Frontal cortex (tissue), 4 donors: Measurements from ENCODE around the gene FILIP1. TPM values are rescaled to one million over a fixed set of nuclear protein-coding genes. Genes with fewer than 3 reads are reported as not detected.
"Not testable (repeated sequence)": the region's sequence is repeated elsewhere in the genome, so short reads cannot be mapped to it uniquely, and the experiment has no call there.

ENCODE experiments used
- DNase-seq, 2 donors: peaks; one replicate each; pipeline ENCODE4 v3.0.0; 2012; ENCODE audit warnings: low spot score in 2 of 2
- FAIRE-seq: peaks from 2 replicates; lab custom pipeline; 2012; peaks lifted over from hg19 to GRCh38; lab: Jason Lieb, UNC
- total RNA-seq: library from RNA; depleted of rRNA; stranded (reverse); fragments of >200 nt; gene quantifications from one replicate; pipeline ENCODE4 v1.2.3, GENCODE V29; 2014
- donor health status: control.
- donor health status: control.
- donor health status: control.

Gene FILIP1
- total RNA-seq, 1 donor from 2014 or later = 2.9 TPM

DNA sequence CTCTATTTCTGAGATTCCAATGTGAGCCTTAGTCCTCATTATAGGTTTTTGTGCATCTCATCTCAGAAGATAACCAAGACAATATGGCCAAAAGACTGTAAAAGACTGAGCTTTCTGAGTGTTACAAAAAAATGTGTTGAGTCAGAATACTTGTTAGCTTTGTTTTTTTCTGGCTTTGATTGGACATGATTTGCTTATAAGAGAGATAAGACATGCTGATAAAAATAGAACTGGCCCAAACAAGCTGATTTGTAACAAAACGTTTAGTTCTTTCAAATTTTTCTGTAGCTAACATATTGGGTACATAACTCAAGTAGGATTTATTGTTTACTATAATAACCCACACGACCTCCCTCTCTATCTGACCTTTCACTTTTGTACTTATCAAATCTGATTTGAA is 32.9 kb downstream of the FILIP1 start:
- no peak for FAIRE-seq
- no peak for DNase-seq

DNA sequence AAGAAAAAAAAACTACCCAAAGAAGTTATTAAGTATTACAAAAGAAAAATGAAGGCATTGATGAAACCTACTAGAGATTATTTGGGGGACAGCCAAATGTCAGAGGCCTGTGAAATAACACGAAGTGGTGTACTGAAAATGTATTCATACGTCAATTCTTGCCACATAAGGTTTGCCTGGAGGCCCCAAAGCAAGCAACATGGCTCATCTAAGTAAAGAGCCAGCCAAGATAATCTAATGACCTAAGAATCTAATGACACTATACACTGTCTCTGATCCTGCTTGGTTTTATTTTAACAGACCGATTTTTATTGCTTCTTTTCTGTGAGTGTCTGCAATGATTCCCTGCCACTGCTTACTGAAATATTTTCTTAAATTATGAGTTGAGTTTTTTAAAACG is 34.7 kb downstream of the FILIP1 start:
- no peak for FAIRE-seq
- no peak for DNase-seq

DNA sequence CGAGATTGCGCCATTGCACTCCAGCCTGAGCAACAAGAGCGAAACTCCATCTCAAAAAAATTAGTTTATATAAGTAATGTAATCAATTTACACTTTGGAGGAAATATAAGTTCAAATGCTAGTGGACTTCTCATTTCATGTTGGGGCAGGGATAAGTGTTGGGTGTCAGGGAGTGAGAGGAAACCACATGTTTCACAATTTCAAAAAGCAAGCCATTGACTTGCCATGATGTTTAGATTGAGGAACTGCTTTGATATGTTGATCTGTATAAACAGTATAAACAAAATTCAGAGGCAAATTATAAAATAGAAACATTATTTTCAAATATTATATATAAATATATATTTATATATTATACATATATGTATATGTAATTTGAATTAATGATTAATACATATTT is 42.7 kb downstream of the FILIP1 start:
- FAIRE-seq (no peak), DNase-seq (no peak)

DNA sequence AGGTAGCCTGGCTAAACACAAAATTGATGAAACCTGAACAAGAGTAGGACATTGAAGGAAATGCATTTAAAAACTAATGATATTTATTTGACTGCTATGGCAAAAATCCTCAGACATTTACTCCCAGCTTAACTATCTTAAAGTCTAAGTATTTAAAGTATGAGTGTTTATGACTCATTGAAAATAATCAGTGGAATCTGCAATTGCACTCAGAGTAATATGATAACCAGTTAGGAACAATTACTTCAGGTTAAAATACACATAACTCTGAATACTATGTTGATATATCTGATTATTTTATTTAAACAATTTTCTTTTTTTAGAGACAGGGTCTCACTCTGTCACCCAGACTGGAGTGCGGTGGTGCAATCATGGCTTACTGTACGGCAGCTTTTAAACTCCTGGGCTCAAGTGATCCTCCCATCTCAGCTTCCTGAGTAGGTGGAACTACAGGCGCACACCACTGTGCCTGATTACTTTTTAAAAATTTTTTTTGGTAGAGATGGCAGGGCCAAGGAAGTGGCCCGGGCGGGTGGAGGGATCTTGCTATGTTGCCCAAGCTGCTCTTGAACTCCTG is 43.9 kb downstream of the FILIP1 start:
- DNase-seq (no peak), FAIRE-seq (no peak)

DNA sequence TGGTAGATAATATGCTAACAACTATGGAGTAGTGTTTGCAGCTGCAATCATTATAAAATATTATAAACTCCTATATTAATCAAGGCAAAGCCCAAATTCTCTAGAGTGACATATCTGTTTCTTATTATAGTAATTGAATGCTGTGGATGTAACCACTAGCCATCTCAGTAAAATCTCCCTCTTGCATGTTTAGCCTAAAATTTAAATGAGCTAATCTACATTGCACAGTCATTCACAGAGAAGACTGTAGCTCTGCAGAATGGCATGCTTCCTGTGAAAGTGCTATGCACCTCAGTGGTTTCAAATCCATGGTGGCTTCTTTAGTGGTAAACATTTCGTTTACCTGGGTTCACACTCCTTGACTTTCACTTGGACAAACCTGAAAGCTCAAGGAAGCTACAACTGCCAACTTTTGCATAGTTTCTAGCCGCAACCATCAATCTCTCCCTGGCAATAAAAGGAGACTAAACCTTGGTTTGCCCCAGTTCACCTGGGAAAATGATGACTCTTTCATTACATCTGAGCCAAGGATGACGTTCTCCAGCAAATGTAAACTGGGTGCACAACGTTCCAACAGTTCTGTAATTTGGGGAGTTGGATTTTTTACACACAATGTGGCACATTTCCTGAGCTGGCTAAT is 47.2 kb downstream of the FILIP1 start:
- FAIRE-seq = no peak
- no peak for DNase-seq

DNA sequence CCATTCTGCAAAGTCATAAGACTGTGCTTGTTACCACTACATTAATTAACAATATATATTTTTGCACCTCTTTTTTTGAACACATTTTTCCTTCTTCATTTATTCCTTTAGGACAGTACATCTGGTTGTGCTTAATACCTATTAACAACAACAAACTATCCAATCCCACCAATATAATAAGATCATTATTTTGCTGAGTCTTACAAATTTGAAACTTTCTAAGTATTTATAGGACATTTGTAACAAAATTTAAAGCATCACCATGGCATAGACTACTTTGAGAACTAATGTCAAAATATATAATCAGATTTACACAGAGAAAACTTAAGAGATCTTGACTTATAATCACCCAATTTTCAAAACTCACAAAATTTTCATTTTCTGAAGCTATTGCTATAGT is 47.9 kb downstream of the FILIP1 start:
- FAIRE-seq = no peak
- DNase-seq = no peak

DNA sequence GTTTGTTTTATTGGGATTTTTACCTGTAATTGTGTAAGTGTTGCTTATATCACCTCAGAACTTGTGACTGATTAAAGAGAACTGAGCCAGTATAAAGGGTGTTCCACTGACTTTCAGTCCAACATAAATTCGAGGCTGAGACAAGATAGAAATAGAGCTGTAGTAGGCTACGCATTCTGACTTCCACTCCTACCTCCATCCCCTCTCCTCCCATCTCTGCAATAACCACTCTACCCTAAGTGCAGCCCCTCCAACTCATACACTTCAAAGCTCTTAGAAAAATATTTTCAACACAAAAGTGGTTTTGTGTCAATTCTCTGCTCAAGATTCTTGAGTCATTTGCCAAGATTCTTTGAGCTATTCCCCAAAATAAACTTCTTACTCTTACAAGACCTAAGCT is 48.7 kb downstream of the FILIP1 start:
- DNase-seq (no peak), FAIRE-seq (no peak)

DNA sequence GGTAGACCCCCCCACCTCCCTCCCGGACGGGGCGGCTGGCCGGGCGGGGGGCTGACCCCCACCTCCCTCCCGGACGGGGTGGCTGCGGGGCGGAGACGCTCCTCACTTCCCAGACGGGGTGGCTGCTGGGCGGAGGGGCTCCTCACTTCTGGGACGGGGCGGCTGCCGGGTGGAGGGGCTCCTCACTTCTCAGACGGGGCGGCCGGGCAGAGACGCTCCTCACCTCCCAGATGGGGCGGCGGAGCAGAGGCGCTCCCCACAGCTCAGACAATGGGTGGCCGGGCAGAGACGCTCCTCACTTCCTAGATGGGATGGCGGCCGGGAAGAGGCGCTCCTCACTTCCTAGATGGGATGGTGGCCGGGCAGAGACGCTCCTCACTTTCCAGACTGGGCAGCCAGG is 51.7 kb downstream of the FILIP1 start:
- DNase-seq, FAIRE-seq: not testable (repeated sequence)

DNA sequence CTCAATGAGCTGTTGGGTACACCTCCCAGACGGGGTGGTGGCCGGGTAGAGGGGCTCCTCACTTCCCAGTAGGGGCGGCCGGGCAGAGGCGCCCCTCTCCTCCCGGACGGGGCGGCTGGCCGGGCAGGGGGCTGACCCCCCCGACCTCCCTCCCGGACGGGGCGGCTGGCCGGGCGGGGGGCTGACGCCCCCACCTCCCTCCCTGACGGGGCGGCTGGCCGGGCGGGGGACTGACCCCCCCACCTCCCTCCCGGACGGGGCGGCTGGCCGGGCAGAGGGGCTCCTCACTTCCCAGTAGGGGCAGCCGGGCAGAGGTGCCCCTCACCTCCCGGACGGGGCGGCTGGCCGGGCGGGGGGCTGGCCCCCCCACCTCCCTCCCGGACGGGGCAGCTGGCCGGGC is 52.1 kb downstream of the FILIP1 start:
- FAIRE-seq, DNase-seq: not testable (repeated sequence)

DNA sequence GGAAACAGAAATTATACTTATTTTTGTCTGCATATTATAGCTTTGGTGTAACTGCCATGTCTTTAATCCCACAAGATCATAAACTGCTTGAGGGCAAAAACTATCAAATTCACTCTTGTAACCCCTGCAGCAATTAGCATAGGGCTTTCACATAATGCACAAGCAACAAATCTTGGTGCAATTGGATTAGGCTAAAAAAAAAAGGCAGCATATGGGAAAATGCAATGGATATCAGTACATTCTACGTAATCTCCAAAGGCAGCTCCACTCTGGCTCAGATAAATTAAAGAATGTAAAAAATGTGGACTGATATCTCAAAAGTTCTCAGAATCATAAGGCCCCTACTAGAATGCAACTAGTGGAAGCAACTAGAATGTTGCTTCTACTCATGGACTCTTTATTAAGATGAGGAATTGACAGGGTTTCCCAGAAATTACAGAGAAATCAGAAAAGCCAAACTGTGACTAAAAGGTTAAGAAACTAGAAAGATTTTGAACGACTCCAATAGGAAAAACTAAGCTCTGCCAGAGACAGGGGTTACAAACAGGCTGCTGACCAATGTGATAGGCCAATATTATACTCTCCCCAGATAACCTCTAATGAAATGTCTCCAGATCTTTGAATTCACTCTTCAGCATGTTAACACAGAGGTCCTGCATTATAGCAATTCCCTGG is 55.0 kb downstream of the FILIP1 start:
- FAIRE-seq (no peak), DNase-seq (no peak)

DNA sequence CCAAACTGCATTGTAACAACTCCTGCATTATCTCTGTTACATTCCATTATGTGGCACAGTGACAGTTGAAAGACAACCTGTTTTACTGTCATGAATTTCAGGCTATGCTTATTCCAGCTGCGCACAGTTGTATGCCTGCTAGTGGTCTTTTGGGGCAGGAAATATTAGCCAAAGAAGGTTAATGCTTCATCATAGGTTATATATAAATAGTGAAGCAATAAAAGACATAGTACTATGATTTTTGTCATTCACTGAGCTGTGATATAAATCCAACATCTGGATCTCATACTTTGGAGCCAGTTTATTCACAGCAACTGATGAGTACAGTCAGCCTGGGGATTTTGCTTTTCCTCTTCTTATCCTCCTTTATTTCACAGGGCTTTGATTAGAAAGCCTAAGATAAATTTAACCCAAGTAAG is 55.6 kb downstream of the FILIP1 start:
- DNase-seq (no peak), FAIRE-seq (no peak)

DNA sequence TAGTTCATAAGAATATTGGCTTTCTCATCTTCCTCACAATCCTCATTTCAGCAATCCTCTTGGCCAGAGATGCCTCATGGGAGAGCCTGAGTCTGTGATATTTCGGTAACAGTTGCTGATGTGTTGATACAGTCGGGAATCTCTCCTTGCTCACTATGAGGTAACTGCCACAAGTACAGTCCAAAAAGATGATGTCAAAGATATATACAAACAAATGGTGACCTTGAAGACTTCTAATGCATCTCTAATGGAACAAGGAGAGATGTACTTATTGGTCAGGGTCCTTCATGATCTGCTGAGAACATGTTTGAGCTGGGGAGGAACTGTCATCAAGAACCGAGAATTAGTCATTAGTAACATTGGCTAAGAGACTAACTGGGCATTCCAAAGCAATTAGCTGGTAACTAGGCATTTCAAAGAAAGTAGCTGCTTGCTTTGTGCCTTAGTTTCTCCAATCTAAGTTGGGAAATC is 56.1 kb downstream of the FILIP1 start:
- no peak for FAIRE-seq
- DNase-seq = no peak

DNA sequence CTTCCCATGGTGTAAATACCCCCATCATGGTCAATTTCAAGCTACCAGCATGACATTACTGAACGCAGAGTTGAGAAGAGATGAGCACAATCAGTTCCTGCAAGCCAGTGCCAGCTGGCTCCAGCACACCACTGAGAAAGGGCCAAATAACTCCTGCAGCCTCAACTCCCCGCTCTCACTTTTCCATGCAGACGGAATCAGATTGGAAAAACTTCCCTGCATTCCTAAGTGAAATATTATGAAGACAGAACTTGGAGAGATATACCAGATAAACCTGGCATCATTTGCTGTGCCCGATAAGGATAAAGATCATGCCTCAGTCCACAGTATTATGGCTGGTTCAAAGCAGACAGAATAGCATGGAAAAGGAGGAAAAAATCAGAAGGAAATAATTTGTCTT is 56.7 kb downstream of the FILIP1 start:
- DNase-seq (no peak), FAIRE-seq (no peak)

DNA sequence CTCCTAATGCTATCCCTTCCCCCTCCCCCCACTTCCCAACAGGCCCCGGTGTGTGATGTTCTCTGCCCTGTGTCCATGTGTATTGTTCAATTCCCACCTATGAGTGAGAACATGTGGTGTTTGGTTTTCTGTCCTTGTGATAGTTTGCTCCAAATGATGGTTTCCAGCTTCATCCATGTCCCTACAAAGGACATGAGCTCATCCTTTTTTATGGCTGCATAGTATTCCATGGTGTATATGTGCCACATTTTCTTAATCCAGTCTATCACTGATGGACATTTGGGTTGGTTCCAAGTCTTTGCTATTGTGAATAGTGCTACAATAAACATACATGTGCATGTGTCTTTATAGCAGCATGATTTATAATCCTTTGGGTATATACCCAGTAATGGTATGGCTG is 60.8 kb downstream of the FILIP1 start:
- FAIRE-seq, DNase-seq: not testable (repeated sequence)

DNA sequence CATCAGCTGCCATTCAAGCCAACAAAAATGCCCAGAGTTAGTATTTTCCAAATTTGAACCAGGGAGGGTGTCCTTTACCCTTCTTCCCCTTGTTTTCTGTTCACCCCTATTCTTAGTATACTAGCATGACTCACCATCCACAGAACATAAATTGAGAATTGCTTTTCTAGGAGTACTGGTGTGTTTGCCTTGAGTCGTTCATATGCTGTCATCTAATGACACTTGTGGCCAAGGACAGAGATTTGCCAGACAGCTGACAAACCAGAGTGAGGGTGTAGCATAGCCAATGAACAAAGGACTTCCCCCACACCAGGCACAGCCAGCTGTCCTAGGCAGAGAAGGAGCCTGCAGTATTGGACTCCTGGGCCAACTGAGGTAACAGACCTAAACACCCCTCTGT is 62.2 kb downstream of the FILIP1 start:
- DNase-seq (no peak), FAIRE-seq (no peak)

DNA sequence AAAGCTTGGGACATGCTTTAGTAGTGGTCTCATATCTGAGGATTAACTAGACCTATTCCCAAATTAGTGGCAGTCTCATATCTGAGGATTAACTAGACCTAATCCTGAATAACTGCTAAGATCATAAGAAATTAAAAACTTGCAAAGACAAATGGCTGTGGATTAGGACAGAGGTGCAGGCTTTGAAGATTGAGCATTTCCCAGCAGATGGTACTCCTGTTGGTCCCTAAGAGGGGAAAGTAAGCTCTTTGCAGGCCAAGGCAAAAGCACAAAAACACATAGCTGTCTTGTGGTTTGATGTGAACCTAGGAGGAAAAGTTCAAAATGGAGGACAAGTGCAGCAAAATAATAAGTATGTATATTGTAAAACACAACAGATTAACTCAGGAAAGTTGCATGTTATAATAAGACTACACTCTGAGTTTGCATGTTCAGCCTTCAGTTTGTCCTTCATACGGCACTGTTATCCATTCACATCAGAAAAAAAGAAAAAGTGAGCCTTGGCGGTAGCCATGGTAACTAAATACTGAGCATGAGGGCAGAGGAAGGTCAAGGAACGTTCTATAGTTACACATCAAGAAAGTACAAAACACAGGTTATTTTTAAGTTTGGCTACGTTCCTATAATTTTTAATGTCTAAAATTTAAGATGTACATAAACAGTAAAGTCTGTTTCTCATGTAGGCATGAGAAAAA is 62.8 kb downstream of the FILIP1 start:
- no peak for FAIRE-seq
- DNase-seq = no peak

DNA sequence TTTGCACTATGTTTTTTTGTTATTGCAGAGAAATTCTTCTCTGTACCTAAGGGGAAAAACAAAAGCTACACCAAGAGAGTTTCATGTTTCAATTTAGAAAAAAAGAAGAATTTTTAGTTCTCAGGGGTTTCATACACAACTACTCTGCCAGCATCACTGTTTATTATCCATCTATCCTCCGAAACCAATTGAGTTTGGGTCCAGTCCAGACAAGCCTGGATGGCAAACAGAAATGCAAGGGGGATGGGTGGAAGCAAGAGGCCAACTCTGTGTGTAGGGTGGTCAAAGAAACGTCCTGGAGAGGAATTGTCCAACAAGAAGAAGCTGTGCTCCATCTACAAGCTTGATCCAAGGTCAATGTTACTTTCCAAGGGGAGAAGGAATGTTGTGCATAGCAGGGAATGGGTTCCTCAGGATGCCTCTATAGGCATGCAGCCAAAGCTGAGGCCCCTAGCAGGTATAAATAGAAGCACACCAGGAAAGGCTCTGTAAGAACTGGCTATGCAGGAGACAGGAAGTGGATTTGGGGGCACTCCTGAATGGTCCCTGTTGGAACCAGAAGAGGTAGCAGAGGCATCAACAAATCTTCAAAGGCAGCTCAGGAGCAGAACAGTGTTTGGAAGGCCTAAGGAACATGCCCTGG is 64.4 kb downstream of the FILIP1 start:
- FAIRE-seq = no peak
- no peak for DNase-seq

DNA sequence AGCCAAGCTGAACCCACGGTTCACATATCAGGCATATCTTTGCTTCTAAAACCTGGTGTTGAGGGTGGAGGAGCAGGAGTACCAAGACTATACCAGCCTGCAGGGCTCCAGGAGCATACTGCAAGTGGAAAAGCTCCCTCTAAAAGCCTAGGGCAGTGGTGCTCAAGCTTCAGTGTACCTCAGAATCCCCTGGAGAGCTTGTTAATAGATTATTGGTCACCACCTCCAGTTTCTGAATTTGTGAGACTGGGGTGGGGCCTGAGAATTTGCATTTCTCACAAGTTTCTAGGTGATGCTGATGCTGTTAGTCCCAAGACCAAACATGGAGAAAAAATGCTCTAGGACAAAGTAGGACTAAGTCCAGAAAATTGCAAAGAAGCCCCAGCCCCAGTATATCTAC is 65.4 kb downstream of the FILIP1 start:
- DNase-seq = no peak
- FAIRE-seq = no peak

DNA sequence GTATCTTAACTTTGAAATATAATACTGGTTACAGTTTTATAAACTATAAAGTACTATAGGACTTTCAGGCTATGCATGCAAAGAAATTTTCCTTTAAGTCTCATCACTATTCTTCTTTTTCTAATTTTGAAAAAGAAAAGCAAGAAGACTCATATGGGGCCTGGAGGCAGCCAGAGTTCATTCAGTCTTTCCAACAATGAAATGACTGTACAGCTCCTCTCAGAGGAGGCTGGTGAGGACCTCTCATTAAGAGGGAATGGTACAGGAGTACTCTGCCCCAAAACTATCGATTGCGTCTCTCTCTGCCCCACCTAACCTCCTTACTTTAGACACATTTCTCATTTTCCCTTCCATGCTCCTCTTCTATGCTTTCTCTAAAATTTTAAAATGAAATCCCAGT is 66.3 kb downstream of the FILIP1 start:
- FAIRE-seq (no peak), DNase-seq (no peak)
